C4-2B (cell line): ENCODE measurements around the gene SLC45A2.

Source experiments
- CTCF ChIP-seq: fragments of 450-650 bp; conservative IDR thresholded peaks from 2 replicates; pipeline ENCODE4 v1.5.1; 2017; ENCODE audit warnings: mild to moderate bottlenecking
- ZFX ChIP-seq: fragments of 450-650 bp; IDR thresholded peaks from 2 replicates; pipeline ENCODE4 v1.6.1; 2017

- TF ChIP-seq CTCF = no peak
- TF ChIP-seq ZFX = no peak
These were observed 30.8 kb upstream of the SLC45A2 start for GRCh38 chr5:34015120-34015822.
